IMR-90 (cell line): Measurements from ENCODE around the gene HDAC2. TPM values are rescaled to one million over a fixed set of nuclear protein-coding genes. Genes with fewer than 3 reads are reported as not detected.
A peak's percentile ranks its signal among the peaks of the same experiment; 100 is the strongest.

Experiments
- ATAC-seq: fragments of 200-7000 bp; cut with Tn5 transposase; 2 replicates; pipeline ENCODE4 v1.9.1; 2020; ENCODE audit warnings: low read depth, mild to moderate bottlenecking, moderate library complexity
- Bru-seq: library from RNA; stranded (reverse); fragments of 400-500 nt; gene quantifications from one replicate; lab custom pipeline; 2021; lab: Mats Ljungman, UMichigan
- BruChase-seq, 2 experiments: library from RNA; stranded (reverse); fragments of 400-500 nt; gene quantifications; one replicate each; lab custom pipeline; 2021; lab: Mats Ljungman, UMichigan
- BruUV-seq: library from RNA; stranded (reverse); fragments of 400-500 nt; replicated peaks from 2 replicates; lab custom pipeline; 2021; lab: Mats Ljungman, UMichigan
- CTCF ChIA-PET: fragments of 300-600 bp; formaldehyde crosslinking; extraction: SDS; loops from one replicate; lab custom pipeline; 2021; ENCODE audit warnings: antibody characterized with exemption; lab: Yijun Ruan, JAX
- POLR2A ChIA-PET: fragments of 300-600 bp; sonication (Branson Sonifier 250); formaldehyde crosslinking; loops from one replicate; lab custom pipeline; 2022; ENCODE audit warnings: antibody characterized with exemption; ENCODE audit not compliant: unreplicated experiment; lab: Charles Lee
- DNase-seq: peaks from one replicate; pipeline ENCODE4 v3.0.0; 2013
- H2AFZ ChIP-seq: replicated peaks from 2 replicates; pipeline ENCODE3; 2013; ENCODE audit warnings: low read length, mild to moderate bottlenecking; ENCODE audit not compliant: poor library complexity
- H2AK5ac ChIP-seq: 2 replicates; pipeline ENCODE4 v1.6.1; 2013; ENCODE audit warnings: low read depth, low read length, inconsistent platforms
- H2AK9ac ChIP-seq: replicated peaks from 2 replicates; pipeline ENCODE3; 2013; ENCODE audit warnings: mild to moderate bottlenecking, low read depth, low read length, moderate library complexity; ENCODE audit not compliant: poor library complexity
- H2BK120ac ChIP-seq: 2 replicates; pipeline ENCODE4 v1.6.1; 2013; ENCODE audit warnings: low read depth, low read length, inconsistent platforms
- H2BK15ac ChIP-seq: 3 replicates; pipeline ENCODE4 v1.6.1; 2013; ENCODE audit warnings: low read depth, low read length, inconsistent platforms
- H2BK20ac ChIP-seq: 2 replicates; pipeline ENCODE4 v1.6.1; 2013; ENCODE audit warnings: low read depth, mild to moderate bottlenecking, inconsistent platforms, low read length, moderate library complexity
- H2BK5ac ChIP-seq: 2 replicates; pipeline ENCODE4 v1.6.1; 2013; ENCODE audit warnings: mild to moderate bottlenecking, low read depth, low read length, inconsistent platforms; ENCODE audit not compliant: poor library complexity, severe bottlenecking
- H3K14ac ChIP-seq: replicated peaks from 2 replicates; pipeline ENCODE4 v1.6.1; 2013; ENCODE audit warnings: low read depth, low read length, inconsistent platforms
- H3K18ac ChIP-seq: 2 replicates; pipeline ENCODE4 v1.6.1; 2013; ENCODE audit warnings: low read depth, low read length, control low read depth
- H3K23ac ChIP-seq: 2 replicates; pipeline ENCODE4 v1.6.1; 2013; ENCODE audit warnings: low read depth, low read length, inconsistent platforms
- H3K27ac ChIP-seq: 2 replicates; pipeline ENCODE4 v1.5.1; 2013; ENCODE audit warnings: mild to moderate bottlenecking, control low read depth, low read length; ENCODE audit not compliant: insufficient read depth
- H3K27me3 ChIP-seq: 2 replicates; pipeline ENCODE4 v1.6.1; 2013; ENCODE audit warnings: low read length; ENCODE audit not compliant: control insufficient read depth, insufficient read depth
- H3K36me3 ChIP-seq: 2 replicates; pipeline ENCODE4 v1.6.1; 2013; ENCODE audit warnings: low read length, mixed read lengths; ENCODE audit not compliant: control insufficient read depth, insufficient read depth
- H3K4ac ChIP-seq: 2 replicates; pipeline ENCODE4 v1.6.1; 2013; ENCODE audit warnings: low read depth, low read length, inconsistent platforms
- H3K4me1 ChIP-seq: 2 replicates; pipeline ENCODE4 v1.6.1; 2013; ENCODE audit warnings: low read length, mixed read lengths; ENCODE audit not compliant: control insufficient read depth, insufficient read depth
- H3K4me2 ChIP-seq: 2 replicates; pipeline ENCODE4 v1.6.1; 2013; ENCODE audit warnings: low read depth, mild to moderate bottlenecking, control low read depth, low read length, moderate library complexity
- H3K4me3 ChIP-seq: 2 replicates; pipeline ENCODE4 v1.5.1; 2013; ENCODE audit warnings: low read depth, mild to moderate bottlenecking, control low read depth, low read length, moderate library complexity; ENCODE audit not compliant: insufficient read depth
- H3K56ac ChIP-seq: 2 replicates; pipeline ENCODE4 v1.6.1; 2013; ENCODE audit warnings: low read length, inconsistent platforms; ENCODE audit not compliant: insufficient read depth; ENCODE audit errors: extremely low read depth
- H3K79me1 ChIP-seq, 2 experiments: 2 replicates each; pipeline ENCODE4 v1.6.1; 2013; ENCODE audit warnings: low read length in 2 of 2, inconsistent platforms in 1 of 2, low read depth in 1 of 2
- H3K9ac ChIP-seq: 2 replicates; pipeline ENCODE4 v1.6.1; 2013; ENCODE audit warnings: low read depth, low read length, control low read depth
- H3K9me1 ChIP-seq: 2 replicates; pipeline ENCODE4 v1.6.1; 2013; ENCODE audit warnings: low read length, inconsistent platforms; ENCODE audit not compliant: insufficient read depth
- H3K9me3 ChIP-seq: 2 replicates; pipeline ENCODE4 v1.6.1; 2013; ENCODE audit warnings: low read length; ENCODE audit not compliant: control insufficient read depth, insufficient read depth
- H4K20me1 ChIP-seq: 2 replicates; pipeline ENCODE4 v1.6.1; 2013; ENCODE audit warnings: low read length, inconsistent platforms; ENCODE audit not compliant: insufficient read depth
- H4K5ac ChIP-seq: 2 replicates; pipeline ENCODE4 v1.6.1; 2013; ENCODE audit warnings: mild to moderate bottlenecking, low read depth, low read length, control low read depth
- H4K8ac ChIP-seq, 2 experiments: 2 replicates each; pipeline ENCODE4 v1.6.1; 2013; ENCODE audit warnings: low read depth in 2 of 2, low read length in 2 of 2, control low read depth in 1 of 2, inconsistent platforms in 1 of 2
- H4K91ac ChIP-seq: 2 replicates; pipeline ENCODE4 v1.6.1; 2013; ENCODE audit warnings: low read depth, low read length, inconsistent platforms; ENCODE audit not compliant: insufficient read depth
- BHLHE40 ChIP-seq: fragments of 150-350 bp; IDR thresholded peaks from 2 replicates; pipeline ENCODE4 v1.6.1; 2016; ENCODE audit warnings: mild to moderate bottlenecking, low read depth, low read length
- CEBPB ChIP-seq: IDR thresholded peaks from 2 replicates; pipeline ENCODE4 v1.6.1; 2012; ENCODE audit warnings: low read depth, low read length, improper control_type of control experiment
- CHD1 ChIP-seq: IDR thresholded peaks from 2 replicates; pipeline ENCODE4 v1.6.1; 2012; ENCODE audit warnings: low read depth, low read length, improper control_type of control experiment
- MAZ ChIP-seq: IDR thresholded peaks from 2 replicates; pipeline ENCODE4 v1.6.1; 2012; ENCODE audit warnings: low read depth, mild to moderate bottlenecking, low read length, improper control_type of control experiment, moderate library complexity, borderline replicate concordance
- MXI1 ChIP-seq: IDR thresholded peaks from 2 replicates; pipeline ENCODE4 v1.6.1; 2012; ENCODE audit warnings: low read depth, mild to moderate bottlenecking, low read length, moderate library complexity, borderline replicate concordance
- NFE2L2 ChIP-seq: fragments of 150-350 bp; IDR thresholded peaks from 2 replicates; pipeline ENCODE4 v1.6.1; 2016; ENCODE audit warnings: low read depth, mild to moderate bottlenecking, low read length
- POLR2A ChIP-seq: IDR thresholded peaks from 2 replicates; pipeline ENCODE4 v1.6.1; 2012; ENCODE audit warnings: mild to moderate bottlenecking, low read depth, low read length
- RAD21 ChIP-seq: IDR thresholded peaks from 2 replicates; pipeline ENCODE4 v1.6.1; 2012; ENCODE audit warnings: low read length, improper control_type of control experiment
- RCOR1 ChIP-seq: IDR thresholded peaks from 2 replicates; pipeline ENCODE4 v1.6.1; 2012; ENCODE audit warnings: mild to moderate bottlenecking, low read length, improper control_type of control experiment; ENCODE audit not compliant: insufficient replicate concordance
- RFX5 ChIP-seq: IDR thresholded peaks from 2 replicates; pipeline ENCODE4 v1.8.0; 2012; ENCODE audit warnings: low read depth, mild to moderate bottlenecking, low read length, moderate library complexity
- SMC3 ChIP-seq: fragments of 150-350 bp; IDR thresholded peaks from 2 replicates; pipeline ENCODE4 v1.6.1; 2016; ENCODE audit warnings: low read depth, mild to moderate bottlenecking, antibody characterized with exemption, low read length, moderate library complexity
- WGBS, 2 experiments: methylation state at CpG; one replicate each; pipeline versions ENCODE4 v1.1.5 to v1.1.7; 2013; ENCODE audit warnings: missing lambda C conversion rate in 2 of 2; ENCODE audit not compliant: insufficient read length in 1 of 2; ENCODE audit errors: extremely low coverage in 2 of 2; 5-methylcytosine and 5-hydroxymethylcytosine counted together
- dilution Hi-C: fragments of 300-500 bp; cut with HindIII; formaldehyde crosslinking; loops from one replicate; pipeline ENCODE4 v1.14.3; 2018; ENCODE audit warnings: low sequenced_read_pairs; ENCODE audit not compliant: unreplicated experiment
- in situ Hi-C: fragments of 300-500 bp; cut with MboI; formaldehyde crosslinking; loops from 3 replicates; pipeline ENCODE4 v1.14.3; 2019; ENCODE audit warnings: low sequenced_read_pairs, inconsistent platforms, mixed read lengths
- intact Hi-C: fragments of 100-400 bp; cut with micrococcal nuclease; formaldehyde crosslinking; loops from 2 replicates; pipeline ENCODE4 v1.10.0; 2022
- long read RNA-seq: library from polyadenylated mRNA; unstranded; transcript quantifications from one replicate; pipeline ENCODE4 v2.0.0, GENCODE V29; 2021; ENCODE audit not compliant: unreplicated experiment
- polyA plus RNA-seq, 3 experiments: library from polyadenylated mRNA; depleted of rRNA; stranded (reverse); fragments of >200 nt; gene quantifications; 2 replicates each; pipeline ENCODE4 v1.2.3, GENCODE V29; 2012; ENCODE audit warnings: low replicate concordance in 1 of 3
- total RNA-seq: library from RNA; depleted of rRNA; stranded (reverse); fragments of >200 nt; gene quantifications from 2 replicates; pipeline ENCODE4 v1.2.3, GENCODE V29; 2012; rRNA removed
- TF ChIP-seq, protein P1 (sequence below): fragments of 150-350 bp; IDR thresholded peaks from 2 replicates; pipeline ENCODE4 v1.6.1; 2017; ENCODE audit warnings: mild to moderate bottlenecking, antibody characterized with exemption, low read length, low read depth

HDAC2 gene
- total RNA-seq: 72.6 and 116 TPM in 2 replicates
- 97.5 and 122 TPM in 2 replicates for polyA plus RNA-seq (2012; rRNA removed)
- polyA plus RNA-seq (2012; cell fraction: cytosol; rRNA removed): 31.9 and 36.0 TPM in 2 replicates
- 19.3 and 59.9 TPM in 2 replicates for polyA plus RNA-seq (2012; cell fraction: nucleus; rRNA removed; ENCODE audit: low replicate concordance)
- percentile 81 among the genes with signal in this experiment for Bru-seq, nascent RNA
- BruChase-seq, experiment 1, labeled RNA remaining after a 6-hour chase: percentile 80 among the genes with signal in this experiment
- BruChase-seq, experiment 2, labeled RNA remaining after a 2-hour chase: percentile 74 among the genes with signal in this experiment
- long read RNA-seq, full-length matches to known transcripts: 145 of 188 reads
- long read RNA-seq, partial matches to known transcripts: 36 of 188 reads
- long read RNA-seq, other reads (novel, unspliced or antisense): 7 of 188 reads

DNA sequence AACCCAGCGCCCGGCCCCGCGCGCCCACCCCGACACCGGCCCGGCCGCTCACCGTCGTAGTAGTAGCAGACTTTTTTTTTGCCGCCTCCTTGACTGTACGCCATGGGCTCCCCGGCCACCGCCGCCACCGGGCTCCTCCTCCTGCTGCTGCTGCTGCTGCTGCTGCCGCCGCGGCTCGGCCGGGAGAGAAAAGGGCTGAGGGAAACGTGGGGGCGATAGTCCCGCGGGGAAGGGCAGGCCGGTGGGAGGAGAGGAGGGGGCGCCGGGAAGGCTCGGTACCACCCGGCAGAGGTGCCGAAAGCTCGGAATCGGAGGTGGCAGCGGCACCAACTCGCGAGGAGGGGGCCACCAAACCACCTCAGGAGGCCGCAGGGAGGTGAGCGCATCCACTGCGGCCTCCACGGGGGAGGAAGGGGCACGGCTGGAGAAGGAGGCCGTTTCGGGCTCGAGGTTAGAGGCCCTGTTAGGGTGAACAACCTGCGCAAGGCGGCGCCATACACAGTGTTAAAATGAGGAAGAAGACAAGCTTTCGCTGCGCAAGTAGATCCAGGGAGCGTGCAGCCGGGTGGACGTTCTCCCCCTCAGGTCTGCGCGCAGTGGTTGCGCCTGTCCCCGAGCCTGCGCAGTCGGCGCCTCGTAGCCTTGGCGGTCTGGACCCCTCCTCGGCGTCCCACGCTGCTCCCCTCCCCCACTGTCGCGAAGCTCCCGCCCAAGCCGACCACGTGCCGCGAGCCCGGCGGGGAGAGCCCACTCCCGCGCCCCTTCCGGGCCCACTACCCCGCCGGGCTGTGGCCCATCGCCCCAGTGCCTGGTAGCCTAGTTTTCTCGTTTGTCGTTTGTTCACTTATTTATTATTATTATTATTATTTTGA is at the start of gene HDAC2:
HDAC2 (minus strand) TSS at position 344 of the 872 bp plus-strand sequence; CDS start at position 104, 240 bp downstream.
- Histone ChIP-seq H3K27ac (peak within 1 kb of the TSS; percentile 100), H3K56ac (peak within 1 kb of the TSS; percentile 98), H4K20me1 (peaks cover 41% of the 10 kb centered on the region), H2AFZ (peak within 1 kb of the TSS; percentile 99), H3K4me1 (peaks cover 5% of the 10 kb centered on the region), H3K4me3 (peak within 1 kb of the TSS; percentile 97), H3K9me3 (no peaks in the 10 kb centered on the region), H2BK5ac (peak within 1 kb of the TSS; percentile 99), H3K23ac (peak within 1 kb of the TSS; percentile 99), H2AK5ac (peak within 1 kb of the TSS; percentile 83; the same call in 1 of the 2 replicates), H3K9ac (peak within 1 kb of the TSS; percentile 99), H3K9me1 (peaks cover 7% of the 10 kb centered on the region), H4K91ac (peak within 1 kb of the TSS; percentile 99), H3K79me1 (peaks cover 3 to 13% of the 10 kb centered on the region in 2 experiments; a peak in 3 of 4 replicates), H3K4me2 (peak within 1 kb of the TSS; percentile 93), H3K18ac (peak within 1 kb of the TSS; percentile 99), H3K36me3 (no peaks in the 10 kb centered on the region), H2BK120ac (peak within 1 kb of the TSS; percentile 100), H2AK9ac (peak within 1 kb of the TSS; percentile 98), H2BK15ac (peak within 1 kb of the TSS; percentile 100; the same call in 2 of the 3 replicates), H3K4ac (peak within 1 kb of the TSS; percentile 98), H3K27me3 (no peaks in the 10 kb centered on the region), H4K8ac (peak within 1 kb of the TSS; percentile 86 to 100), H4K5ac (peak within 1 kb of the TSS; percentile 99), H3K14ac (peak within 1 kb of the TSS; percentile 100), H2BK20ac (peak within 1 kb of the TSS; percentile 100)
- DNase-seq (peak; percentile 77), ATAC-seq (peak; percentile 87)
- ChIA-PET CTCF (interaction anchor here (1.0 to 1.8 kb wide), 4 partner anchors 10 to 138 kb away, joined by 3 to 5 read pairs (median 4); no protein-coding TSS in a partner anchor), POLR2A (interaction anchor here (1.0 kb wide), 1 partner anchor 9 kb away, joined by 3 read pairs; no protein-coding TSS in a partner anchor)
- dilution Hi-C loops: no loop called here
- BruUV-seq: no TSS peak
- WGBS, 2 experiments: 0% methylated on average over 11 of the region's 82 CpGs; no CpG with 5 or more reads in 1 of the 2 experiments
- in situ Hi-C loops: no loop called here
- intact Hi-C loops: no loop called here
- TF ChIP-seq RCOR1: no peak
- TF ChIP-seq, protein P1, sequence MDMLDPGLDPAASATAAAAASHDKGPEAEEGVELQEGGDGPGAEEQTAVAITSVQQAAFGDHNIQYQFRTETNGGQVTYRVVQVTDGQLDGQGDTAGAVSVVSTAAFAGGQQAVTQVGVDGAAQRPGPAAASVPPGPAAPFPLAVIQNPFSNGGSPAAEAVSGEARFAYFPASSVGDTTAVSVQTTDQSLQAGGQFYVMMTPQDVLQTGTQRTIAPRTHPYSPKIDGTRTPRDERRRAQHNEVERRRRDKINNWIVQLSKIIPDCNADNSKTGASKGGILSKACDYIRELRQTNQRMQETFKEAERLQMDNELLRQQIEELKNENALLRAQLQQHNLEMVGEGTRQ: peak; percentile 81
- TF ChIP-seq MAZ: peak; percentile 35; the same call in 1 of the 2 replicates
- TF ChIP-seq MXI1: peak; percentile 83
- TF ChIP-seq NFE2L2: no peak
- TF ChIP-seq RAD21: no peak
- TF ChIP-seq CEBPB: no peak
- peak; percentile 97; the same call in 1 of the 2 replicates for TF ChIP-seq CHD1
- peak; percentile 98 for TF ChIP-seq BHLHE40
- TF ChIP-seq POLR2A: peak; percentile 53; the same call in 1 of the 2 replicates
- TF ChIP-seq RFX5: no peak
- no peak for TF ChIP-seq SMC3
